GM21737 (cell line): ENCODE results near the gene AMPH.
"Not testable (repeated sequence)": the region's sequence is repeated elsewhere in the genome, so short reads cannot be mapped to it uniquely, and the experiment has no call there.

Source experiments
- ATAC-seq: cut with Tn5 transposase; IDR thresholded peaks from one replicate; pipeline ENCODE4 v1.9.1; 2021; ENCODE audit warnings: mild to moderate bottlenecking, moderate library complexity; ENCODE audit not compliant: unreplicated experiment

Gene AMPH

DNA sequence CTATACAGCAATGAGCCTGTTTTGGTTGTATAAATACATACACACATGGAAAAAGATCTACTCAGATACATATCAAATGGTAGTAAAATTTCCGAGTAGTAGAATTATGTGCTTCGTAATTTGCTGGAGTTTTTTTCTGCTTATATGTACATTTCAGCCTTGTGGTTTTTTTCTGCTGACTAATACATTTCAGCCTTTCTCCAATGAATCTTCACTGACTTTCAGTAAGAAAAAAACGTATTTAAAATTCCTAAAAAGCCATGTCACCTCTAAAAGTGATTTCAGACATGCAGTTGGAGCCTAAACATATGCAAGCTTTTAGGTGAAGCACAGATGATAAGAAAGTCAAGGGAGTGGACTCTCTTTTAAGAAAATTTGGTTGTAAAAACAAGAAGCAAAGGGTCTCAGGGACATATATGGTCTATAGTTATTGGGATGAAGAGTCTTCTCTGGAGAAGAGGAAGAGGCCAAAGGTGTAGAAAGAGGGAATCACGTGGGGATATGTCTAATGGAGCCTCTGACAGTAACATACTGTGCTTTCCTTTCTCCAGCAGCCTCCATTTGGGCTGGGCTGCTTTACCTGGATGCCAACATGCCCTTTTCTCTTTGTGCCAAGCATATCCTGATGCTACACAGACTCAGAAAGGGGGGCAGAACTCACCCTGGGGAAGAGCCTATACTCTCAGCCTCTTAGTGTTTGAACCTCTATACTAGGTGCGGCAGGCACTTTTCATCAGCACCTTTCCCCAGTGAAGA, 2.4 kb downstream of the AMPH start:
- ATAC-seq = no peak

DNA sequence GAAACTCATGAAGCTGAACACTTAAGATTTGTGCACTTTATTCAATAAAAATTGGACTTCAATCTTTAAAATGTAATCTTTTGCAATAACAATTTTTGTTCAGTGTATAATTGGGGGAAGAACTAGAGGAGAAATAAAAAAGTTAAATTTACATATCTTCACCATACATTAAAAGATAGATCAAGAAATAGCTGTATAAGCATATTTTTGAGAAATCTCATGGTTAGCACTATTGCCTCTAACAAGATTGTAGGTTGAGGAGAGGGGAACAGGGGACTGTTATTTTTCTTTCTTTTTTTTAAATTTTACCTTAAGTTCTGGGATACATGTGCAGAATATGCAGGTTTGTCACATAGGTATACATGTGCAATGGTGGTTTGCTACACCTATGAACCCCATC, 5.3 kb downstream of the AMPH start:
- no peak for ATAC-seq

DNA sequence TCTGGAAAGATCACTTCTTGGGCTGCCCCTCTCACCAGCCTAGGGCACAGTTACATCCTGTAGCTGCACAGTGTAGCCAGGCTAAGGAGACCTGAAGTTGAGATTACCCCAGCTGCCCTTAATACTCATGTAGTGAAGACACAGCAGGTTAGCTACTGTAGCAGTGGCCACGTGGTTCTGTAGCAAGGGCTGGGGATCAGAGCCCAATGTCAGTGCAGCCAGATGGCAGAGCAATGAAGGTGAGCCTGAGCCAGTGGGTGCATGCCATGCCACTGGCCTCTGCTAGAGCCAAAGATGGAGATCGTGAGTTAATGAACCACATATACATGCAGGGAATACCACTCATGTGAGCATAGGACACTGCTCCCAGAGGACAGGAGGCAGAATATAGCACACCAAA, 15.5 kb downstream of the AMPH start:
- ATAC-seq = no peak

DNA sequence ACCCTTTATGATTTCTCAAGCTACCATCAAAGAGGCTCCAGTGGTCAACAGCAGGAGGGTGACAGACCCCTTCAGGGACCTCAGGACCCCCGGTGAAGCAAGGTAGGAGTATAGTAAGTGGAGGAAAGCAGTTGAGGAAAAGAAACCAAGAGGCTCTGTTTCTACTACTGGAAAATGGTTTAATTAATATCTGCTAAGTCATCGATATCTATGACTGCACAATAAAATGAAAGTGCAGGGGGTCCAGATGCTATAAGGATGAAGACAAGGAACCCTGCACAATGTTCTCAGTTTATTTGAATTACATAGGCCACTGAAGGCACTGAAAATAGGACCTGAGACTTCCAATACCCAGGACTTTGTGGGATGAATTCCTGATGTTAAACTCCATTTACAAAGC, 23.7 kb downstream of the AMPH start:
- ATAC-seq = no peak

DNA sequence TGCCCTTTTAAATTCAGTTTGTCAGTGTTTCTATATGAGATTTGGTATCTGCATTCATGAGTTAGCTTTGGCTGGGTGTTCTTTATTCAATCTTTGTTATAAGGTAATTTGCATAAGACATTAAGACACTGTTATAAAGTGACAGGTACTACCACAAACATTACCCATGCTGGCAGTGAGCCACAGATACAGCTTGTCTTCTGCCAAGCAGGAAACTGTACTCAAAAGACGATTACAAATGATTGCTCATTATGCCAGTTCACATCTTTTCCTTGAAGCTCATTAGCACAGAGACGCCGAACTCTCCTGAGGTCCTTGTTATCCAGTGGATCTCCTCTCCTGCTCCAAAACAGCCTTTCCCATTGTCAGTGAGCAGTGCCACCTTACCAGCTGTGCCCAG, 30.4 kb downstream of the AMPH start:
- no peak for ATAC-seq

DNA sequence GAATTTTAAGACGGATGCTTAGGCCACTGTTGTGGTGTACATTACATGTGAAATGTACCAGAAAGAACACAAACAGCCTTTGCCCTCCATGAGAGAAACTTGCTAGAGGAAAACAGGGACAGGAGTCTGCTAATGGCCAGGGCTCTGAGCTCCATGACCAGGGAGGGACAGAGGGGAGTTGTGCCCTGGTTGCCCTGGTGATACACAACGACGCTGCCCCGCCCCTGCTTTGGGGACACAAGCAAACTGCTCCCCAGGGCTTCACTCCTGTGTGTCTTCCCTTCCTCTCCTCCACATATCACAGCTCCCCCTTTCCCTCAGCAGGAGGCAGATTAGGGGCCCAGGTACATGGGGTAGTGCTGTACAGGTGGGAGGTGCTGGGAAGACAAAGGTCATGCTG, 36.2 kb downstream of the AMPH start:
- no peak for ATAC-seq

DNA sequence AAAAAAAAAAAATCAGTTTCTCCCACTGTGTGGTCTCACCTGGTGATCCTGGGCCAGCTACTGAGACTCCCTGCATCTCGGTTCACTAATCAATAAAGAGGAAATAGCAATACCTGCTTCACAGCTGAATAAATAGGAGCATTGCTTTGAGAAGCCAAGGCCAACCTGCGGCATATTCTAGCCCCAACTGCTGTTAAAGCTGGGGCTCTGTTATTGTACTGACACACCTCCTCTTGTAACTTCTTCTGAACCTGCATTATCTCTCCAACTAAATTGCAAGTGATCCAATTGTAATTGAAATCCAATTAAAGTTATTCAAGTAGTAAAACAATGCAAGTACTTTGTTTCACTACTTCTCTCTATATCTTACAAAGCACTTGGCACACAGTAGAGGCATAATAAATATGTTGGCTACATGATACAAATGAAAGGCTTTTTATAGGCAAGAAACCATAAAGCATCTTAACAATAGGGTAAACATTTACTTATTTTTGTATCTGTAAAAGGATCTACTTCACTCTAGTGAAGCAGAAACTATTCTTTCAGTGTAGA, 38.4 kb downstream of the AMPH start:
- ATAC-seq = no peak

DNA sequence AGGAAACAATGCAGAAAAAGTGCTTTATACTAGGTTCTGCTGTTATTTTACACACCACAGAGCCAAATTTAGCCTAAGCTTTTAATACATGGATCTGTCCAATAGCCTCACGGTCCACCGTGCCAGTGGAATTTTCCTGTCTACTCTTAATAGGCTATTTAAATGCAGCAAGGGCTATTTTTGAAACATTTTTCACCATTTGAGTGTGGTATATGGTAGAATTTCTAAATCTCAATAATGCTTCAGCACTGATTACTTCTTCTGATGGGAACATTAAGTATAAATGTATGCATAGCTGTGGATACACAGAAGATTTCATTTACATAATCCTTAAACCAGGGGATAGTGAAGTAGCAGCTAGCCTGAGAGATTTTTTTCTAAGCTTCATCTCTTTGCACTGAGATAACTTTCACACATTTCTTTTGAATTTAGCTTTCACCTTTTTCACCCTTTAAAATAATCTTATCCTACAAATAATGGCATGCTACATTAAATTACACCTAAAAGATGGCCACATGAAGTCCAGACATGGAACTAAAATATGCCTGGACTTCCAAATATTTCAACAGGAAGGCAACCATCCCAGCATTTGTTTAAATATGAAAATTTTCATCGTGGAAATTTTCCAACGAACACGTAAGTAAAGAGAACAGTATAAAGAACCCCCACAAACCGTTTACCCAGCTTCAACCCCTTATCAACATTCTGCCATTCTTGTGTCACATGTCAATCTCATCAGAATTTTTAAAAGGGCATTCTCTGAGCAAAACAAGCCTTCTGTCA, 45.4 kb downstream of the AMPH start:
- no peak for ATAC-seq

DNA sequence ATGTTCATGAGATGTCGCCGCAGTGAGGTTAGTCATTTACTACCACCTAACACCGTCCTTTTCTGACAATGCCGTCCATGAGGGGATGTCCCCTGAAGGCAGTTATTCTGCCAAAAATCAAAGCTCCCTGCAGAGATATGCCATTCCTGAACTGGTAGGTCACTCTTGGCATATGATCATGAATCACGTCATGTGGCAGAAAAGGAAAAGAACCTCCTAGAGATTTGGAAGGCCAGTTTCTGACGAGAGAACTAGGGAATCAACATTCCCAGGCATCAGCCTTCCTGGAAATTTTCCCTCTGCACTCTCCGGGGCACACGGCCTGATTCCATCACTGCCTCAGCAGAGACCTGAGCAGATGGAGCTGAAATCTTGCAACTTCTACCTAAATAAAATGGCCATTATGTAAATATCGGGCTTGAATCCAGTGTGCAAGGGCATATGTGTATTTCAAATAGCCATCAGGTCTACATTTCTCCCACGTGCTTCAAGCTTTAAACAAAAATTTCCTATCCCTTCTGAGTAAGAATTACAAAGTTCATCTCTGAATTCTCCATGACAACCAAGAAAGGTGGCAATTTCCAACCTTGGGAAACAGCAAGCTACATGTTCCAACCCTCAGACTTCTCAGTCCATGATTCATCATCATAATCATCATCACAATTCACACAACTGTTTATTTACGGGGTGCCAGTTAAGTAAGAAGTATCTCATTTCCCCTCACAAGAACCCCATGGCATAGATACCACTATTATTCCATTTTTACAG, 46.5 kb downstream of the AMPH start:
- no peak for ATAC-seq

DNA sequence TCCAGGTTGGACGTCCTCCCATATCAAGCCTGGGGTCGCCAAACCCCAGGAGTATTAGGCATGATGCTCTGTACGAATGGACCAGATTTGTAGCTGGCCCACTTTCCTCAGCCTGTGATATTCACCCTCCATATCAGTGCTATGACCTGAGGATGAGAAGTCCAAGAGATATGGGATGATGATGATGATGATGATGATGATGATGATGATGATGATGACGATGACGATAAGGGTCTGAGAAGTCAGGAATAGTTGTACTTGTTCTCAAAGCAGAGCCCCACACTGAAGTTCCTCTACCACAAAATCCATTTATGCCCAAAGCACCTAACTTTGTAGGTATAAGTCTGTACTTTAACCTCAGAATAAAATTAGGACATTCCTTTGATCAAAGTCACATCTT, 50.7 kb downstream of the AMPH start:
- no peak for ATAC-seq

DNA sequence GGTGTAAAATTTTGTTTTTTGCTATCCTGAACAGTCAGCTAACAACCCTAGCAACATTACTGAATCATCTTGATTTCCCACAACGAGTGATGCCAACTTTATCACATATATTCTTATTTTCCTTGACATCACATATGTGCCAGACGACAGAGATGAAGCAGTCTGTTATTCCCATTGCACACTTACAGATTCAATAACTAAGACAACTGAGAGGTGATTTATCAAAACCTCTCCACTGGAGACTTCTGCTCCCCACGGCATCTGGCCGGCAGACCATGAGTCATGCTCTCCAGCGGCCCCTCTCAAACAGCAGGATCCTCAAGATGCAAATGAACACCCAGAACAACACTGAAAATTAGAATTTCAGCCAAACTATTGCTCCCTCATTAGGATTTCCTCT, 57.1 kb downstream of the AMPH start:
- ATAC-seq = no peak

DNA sequence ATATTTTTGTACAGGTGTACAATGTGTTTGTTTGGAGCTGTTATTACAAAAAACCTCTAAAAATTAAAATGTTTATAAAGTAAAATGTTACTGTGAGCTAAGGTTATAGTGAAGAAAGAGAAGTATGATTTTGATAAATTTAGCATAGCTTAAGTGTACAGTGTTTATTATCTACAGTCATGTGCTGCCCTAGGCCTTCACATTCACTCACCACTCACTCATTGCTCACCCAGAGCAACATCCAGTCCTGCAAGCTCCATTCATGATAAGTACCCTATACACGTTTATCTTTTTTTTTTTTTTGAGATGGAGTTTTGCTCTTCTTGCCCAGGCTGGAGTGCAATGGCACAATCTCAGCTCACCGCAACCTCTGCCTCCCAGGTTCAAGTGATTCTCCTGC, 59.6 kb downstream of the AMPH start:
- not testable (repeated sequence) for ATAC-seq

DNA sequence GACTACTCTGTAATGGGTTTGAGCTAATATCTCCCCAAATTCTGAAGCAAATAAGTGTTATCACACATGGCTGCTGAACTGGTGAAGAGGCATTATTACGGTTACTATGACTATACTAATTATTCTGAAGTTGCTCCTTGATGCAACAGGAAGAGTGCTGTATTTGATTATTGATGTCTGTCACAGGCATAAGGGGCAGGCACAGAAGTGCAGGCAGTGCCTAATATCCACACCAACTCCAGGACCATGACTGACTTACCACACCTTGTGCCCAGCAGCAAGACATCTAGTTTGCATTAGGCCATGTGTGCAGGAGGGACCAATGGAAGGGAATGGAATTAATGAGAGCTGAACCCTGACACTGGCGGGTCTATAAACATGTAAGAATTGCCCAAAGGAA, 62.7 kb downstream of the AMPH start:
- no peak for ATAC-seq

DNA sequence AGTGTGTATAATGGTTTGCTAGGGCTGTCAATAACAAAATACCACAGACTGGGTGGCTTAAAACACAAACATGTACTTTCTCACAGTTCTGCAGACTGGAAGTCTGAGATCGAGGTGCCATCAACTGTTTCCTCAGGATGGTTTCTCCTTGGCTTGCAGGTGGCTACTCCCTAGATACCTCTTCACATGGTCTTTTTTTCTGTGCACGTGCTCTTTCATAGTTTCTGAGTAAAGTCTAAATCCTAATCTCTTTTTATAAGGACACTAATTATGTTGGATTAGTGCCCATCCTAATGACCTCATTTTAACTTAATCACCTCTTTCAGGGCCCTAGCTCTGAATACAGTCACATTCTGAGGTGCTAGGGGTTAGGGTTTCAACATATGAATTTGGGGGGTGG, 65.9 kb downstream of the AMPH start:
- no peak for ATAC-seq

DNA sequence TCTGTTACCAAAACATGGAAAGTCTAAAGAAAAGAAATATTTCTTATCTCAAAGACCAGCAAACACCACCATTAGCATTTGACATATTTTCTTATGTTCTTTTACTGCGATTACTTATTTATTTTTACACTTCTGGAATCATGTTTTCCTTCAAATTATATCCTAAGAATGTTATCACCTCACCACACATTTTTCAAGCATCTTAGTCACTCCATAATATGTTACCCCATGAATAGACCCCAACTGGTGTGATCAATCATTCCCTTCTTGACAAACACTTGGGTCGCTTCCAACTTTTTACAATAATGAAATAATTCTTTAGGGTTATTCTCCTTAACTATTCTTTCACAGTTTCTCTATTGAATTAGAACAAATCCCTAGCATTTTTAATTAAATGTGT, 67.4 kb downstream of the AMPH start:
- ATAC-seq = no peak

DNA sequence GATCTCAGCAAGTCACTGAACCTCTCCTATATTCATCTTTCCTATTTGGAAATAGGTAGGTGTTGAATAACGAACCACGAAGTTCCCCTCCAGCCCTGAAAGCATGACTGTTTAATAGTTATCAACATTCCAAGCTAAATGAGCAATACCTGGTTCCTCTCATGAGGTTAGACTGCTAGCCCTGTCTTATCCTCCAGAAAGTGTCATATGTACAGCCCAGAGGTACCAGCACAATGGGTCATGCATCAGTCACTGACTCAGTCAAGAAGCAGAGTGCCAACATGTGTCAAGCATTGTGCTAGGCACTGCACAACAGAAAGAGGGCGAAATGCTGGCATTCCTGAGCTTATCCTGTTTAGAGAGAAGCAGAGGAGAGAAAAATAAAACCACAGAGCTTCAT, 70.0 kb downstream of the AMPH start:
- ATAC-seq = no peak

DNA sequence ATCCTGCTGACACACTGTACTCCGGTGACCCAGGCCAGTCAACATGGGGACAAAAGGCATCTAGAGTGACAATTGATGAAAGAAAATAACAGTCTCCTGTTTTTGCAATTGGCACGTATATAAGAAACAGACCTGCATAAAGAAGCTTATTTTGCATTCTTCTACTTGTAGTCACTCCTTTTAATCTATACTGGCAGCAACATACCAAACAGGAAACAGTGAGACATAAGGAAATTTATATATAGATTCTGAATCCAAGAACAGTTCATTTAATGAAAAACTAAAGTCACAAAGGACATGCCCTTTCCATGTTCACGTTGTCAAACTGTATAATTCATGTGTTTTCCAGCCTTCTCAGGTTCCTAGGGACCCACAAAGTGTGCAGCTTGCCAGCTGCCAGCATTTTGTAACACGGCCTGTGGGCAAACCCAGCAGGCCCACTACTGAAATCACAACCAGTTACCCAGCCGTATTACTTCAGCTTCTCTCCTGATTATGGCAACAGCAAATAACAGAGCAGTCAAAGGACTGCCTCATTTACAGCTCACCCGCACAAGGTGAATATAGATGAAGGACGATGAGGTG, 72.3 kb downstream of the AMPH start:
- ATAC-seq = no peak

DNA sequence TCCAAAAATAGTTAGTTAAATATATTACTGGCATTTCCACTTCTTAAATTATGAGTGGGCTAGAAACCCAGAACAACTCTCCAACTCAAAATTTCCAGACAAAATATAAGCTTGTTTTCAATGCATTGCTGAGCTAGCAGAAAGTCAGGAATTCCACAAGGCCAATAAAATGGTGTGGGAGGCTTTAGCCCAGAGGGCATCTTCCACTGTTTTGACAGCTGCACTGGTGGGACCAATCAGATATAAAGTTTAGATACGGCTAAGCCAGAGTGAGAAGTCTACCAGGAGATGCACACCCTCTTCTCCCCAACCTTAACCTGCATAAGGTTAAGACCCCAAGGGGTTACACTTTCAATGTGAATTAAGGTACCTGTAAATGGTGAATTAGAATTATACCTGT, 76.6 kb downstream of the AMPH start:
- ATAC-seq = no peak

DNA sequence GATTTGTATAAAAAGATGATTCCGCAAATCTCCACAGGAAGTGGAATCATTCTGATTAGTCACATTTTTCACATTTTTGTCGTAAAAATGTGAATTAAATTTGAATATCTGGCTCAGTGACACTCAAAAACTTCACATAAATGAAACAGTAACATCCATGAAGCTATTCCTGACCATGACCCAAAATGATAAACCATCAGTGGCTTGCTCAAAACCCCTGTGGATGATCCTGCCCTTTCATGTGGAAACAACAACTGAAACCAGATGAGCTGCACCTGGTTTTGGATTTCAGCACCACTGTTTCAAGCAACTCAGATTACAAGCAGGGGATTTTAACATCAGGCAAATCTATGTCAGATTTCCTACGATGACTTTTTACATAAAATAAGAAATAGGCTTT, 80.3 kb downstream of the AMPH start:
- ATAC-seq = no peak

DNA sequence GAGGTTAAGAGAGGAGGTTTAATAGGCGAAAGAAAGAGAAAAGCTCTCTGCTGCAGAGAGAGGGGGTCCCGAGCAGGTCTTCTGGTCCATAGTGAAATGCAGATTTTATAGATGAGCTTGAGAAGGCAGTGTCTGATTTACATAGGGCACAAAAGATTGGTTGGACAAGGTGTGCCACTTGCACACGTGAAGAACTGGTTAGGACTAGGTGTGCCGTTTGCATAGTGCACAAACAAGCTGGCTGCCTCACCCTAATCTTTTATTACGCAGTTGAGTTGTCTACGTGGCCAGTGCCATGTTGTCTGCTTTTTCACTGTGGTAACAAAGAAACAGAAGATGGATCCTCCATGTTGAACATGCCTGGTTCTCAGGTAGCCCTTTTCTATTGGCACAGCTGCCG, 82.6 kb downstream of the AMPH start:
- ATAC-seq = no peak

DNA sequence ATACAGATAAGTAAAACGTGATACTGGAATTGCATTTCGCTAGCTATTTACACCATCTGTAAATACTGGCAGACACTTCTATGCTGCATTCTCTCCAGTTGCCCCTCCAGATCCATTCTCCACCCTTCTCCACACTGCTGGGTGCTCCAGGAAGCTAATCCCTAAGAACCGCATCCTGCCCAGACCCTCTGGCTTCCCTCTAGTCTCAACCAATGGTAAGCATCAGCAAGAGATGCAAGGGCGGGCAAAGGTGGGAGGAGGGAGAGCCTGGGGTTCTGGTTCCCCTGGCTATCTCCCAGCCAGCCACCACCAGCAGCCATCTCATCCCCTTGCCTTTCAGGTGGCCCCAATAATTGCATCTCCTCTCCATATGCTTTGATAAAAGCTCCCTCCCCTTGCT, 84.4 kb downstream of the AMPH start:
- ATAC-seq = no peak
